Measurements from ENCODE around the gene SIRPA.

DNA sequence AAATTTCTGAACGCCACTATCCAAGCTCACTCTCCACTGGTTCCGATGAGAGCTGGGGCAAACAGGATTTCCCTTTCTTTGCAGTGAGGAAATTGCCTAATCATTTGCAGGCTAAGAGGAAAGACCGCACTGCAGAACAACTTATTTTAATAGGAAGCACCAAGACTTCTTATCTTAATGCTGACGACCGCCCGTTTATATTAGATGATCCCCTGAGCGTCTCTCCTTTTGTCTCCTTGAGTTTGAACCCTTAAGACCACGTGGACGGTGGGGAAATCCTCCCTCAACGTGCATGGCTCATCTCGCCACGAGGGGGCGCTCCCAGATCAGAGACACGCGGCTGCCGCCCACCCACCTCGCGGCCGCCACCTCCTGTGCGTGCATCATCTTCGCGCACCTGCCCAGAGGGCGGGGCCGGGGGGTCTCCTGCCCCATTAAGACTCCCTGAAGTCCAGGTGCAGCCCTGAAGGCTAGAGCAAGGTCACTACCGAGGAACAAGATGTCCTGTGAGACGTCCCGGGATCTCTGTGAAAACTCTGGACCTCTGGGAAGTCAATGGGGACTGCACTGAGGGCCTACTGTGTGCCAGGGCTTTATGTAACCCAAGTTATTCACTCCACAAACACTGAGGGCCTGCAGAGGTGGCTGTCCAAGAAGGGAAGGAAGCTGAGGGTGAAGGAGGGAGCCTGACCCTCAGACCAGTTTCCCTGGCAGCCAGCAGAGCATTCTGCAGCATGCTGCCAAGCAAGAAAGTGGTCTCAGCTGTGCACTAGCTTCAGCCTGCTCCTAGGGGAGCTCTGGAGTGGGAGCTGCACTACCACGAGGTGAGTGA lies 70.5 kb downstream of the SIRPA start:
- TF ChIP-seq, protein P1, sequence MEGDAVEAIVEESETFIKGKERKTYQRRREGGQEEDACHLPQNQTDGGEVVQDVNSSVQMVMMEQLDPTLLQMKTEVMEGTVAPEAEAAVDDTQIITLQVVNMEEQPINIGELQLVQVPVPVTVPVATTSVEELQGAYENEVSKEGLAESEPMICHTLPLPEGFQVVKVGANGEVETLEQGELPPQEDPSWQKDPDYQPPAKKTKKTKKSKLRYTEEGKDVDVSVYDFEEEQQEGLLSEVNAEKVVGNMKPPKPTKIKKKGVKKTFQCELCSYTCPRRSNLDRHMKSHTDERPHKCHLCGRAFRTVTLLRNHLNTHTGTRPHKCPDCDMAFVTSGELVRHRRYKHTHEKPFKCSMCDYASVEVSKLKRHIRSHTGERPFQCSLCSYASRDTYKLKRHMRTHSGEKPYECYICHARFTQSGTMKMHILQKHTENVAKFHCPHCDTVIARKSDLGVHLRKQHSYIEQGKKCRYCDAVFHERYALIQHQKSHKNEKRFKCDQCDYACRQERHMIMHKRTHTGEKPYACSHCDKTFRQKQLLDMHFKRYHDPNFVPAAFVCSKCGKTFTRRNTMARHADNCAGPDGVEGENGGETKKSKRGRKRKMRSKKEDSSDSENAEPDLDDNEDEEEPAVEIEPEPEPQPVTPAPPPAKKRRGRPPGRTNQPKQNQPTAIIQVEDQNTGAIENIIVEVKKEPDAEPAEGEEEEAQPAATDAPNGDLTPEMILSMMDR (IDR thresholded peaks at IDR 0.05; ENCODE audit: low read depth, low read length) = peak; percentile 98
- TF ChIP-seq EZH2phosphoT487 (IDR thresholded peaks at IDR 0.05; ENCODE audit: low read depth) = no peak
